GM23338 (cell line): Measurements from ENCODE around the gene LASP1NB.

Experiments used
- ATAC-seq: fragments of 200-7000 bp; cut with Tn5 transposase; 3 replicates; pipeline ENCODE4 v1.9.1; 2020
- DNase-seq: peaks from one replicate; pipeline ENCODE4 v3.0.0-alpha.2; 2015; ENCODE audit warnings: low spot score
- H2AFZ ChIP-seq: fragments of 200-600 bp; sonication (generic); 2 replicates; pipeline ENCODE4 v1.8.0; 2016; ENCODE audit warnings: antibody characterized with exemption, mild to moderate bottlenecking, moderate library complexity
- H3F3A ChIP-seq: fragments of 200-600 bp; sonication (generic); replicated peaks from 2 replicates; pipeline ENCODE4 v1.8.0; 2017; ENCODE audit warnings: antibody characterized with exemption, mixed run types, low read depth
- H3K27ac ChIP-seq: fragments of 200-600 bp; sonication (generic); 2 replicates; pipeline ENCODE4 v1.6.1; 2016; ENCODE audit warnings: low read depth
- H3K27me3 ChIP-seq: fragments of 200-600 bp; sonication (generic); 2 replicates; pipeline ENCODE4 v1.8.0; 2016; ENCODE audit warnings: mild to moderate bottlenecking, mixed run types, moderate library complexity; ENCODE audit not compliant: insufficient read depth
- H3K36me3 ChIP-seq: fragments of 200-600 bp; sonication (generic); 2 replicates; pipeline ENCODE4 v1.8.0; 2016; ENCODE audit warnings: mild to moderate bottlenecking; ENCODE audit not compliant: insufficient read depth
- H3K4me1 ChIP-seq: fragments of 200-600 bp; sonication (generic); 2 replicates; pipeline ENCODE4 v1.8.0; 2016; ENCODE audit warnings: mild to moderate bottlenecking, moderate library complexity; ENCODE audit not compliant: insufficient read depth
- H3K4me2 ChIP-seq: fragments of 200-600 bp; sonication (generic); 2 replicates; pipeline ENCODE4 v1.7.1; 2017; ENCODE audit warnings: mixed run types
- H3K4me3 ChIP-seq: fragments of 200-600 bp; sonication (generic); 2 replicates; pipeline ENCODE4 v1.6.1; 2016; ENCODE audit warnings: mixed run types
- H3K79me2 ChIP-seq: fragments of 200-600 bp; sonication (generic); replicated peaks from 2 replicates; pipeline ENCODE4 v1.8.0; 2017; ENCODE audit warnings: mild to moderate bottlenecking; ENCODE audit not compliant: insufficient read depth
- H3K9me2 ChIP-seq: fragments of 200-600 bp; sonication (generic); 2 replicates; pipeline ENCODE4 v1.8.0; 2017; ENCODE audit not compliant: insufficient read depth
- H4K20me1 ChIP-seq: fragments of 200-600 bp; sonication (generic); replicated peaks from 2 replicates; pipeline ENCODE4 v1.8.0; 2017; ENCODE audit warnings: mild to moderate bottlenecking; ENCODE audit not compliant: insufficient read depth
- H3K27ac Mint-ChIP-seq: 2 replicates; pipeline ENCODE4 v1.8.0; 2020; ENCODE audit warnings: inconsistent platforms, mild to moderate bottlenecking, moderate library complexity, mixed read lengths
- H3K27me3 Mint-ChIP-seq: 3 replicates; pipeline ENCODE4 v1.8.0; 2022; ENCODE audit warnings: low read depth, mild to moderate bottlenecking, moderate library complexity, mixed read lengths, inconsistent platforms; ENCODE audit not compliant: insufficient read depth, poor library complexity
- H3K36me3 Mint-ChIP-seq: 3 replicates; pipeline ENCODE4 v1.8.0; 2021; ENCODE audit warnings: low read depth, mild to moderate bottlenecking, inconsistent platforms, moderate library complexity, mixed read lengths
- H3K4me1 Mint-ChIP-seq: 3 replicates; pipeline ENCODE4 v1.8.0; 2020; ENCODE audit warnings: mild to moderate bottlenecking, inconsistent platforms, mixed read lengths
- H3K4me3 Mint-ChIP-seq: 3 replicates; pipeline ENCODE4 v1.8.0; 2021; ENCODE audit warnings: moderate library complexity, mild to moderate bottlenecking, inconsistent platforms, mixed read lengths
- H3K9me3 Mint-ChIP-seq: 3 replicates; pipeline ENCODE4 v1.8.0; 2020; ENCODE audit warnings: moderate library complexity, mild to moderate bottlenecking, inconsistent platforms, mixed read lengths
- CREB1 ChIP-seq: fragments of 250-450 bp; sonication (Bioruptor Pico); IDR thresholded peaks from 2 replicates; pipeline ENCODE4 v1.5.0; 2020; ENCODE audit warnings: low read depth, mild to moderate bottlenecking, moderate library complexity
- POLR2AphosphoS5 ChIP-seq: IDR thresholded peaks from 2 replicates; pipeline ENCODE4 v1.6.1; 2016; ENCODE audit warnings: antibody characterized with exemption, low read depth
- STAT1 ChIP-seq: IDR thresholded peaks from one replicate; pipeline ENCODE4 v1.6.1; 2016; ENCODE audit warnings: antibody characterized with exemption; ENCODE audit not compliant: unreplicated experiment
- ZNF114 ChIP-seq: fragments of 250-450 bp; sonication (Bioruptor Pico); IDR thresholded peaks from 2 replicates; pipeline ENCODE4 v1.5.0; 2020; ENCODE audit warnings: mild to moderate bottlenecking, moderate library complexity
- ZNF331 ChIP-seq: fragments of 250-450 bp; sonication (Bioruptor Pico); IDR thresholded peaks from 2 replicates; pipeline ENCODE4 v1.5.0; 2020; ENCODE audit warnings: low read depth, mild to moderate bottlenecking, moderate library complexity
- TF ChIP-seq, protein P1 (sequence below), 2 experiments: fragments of 200-600 bp in 1 of 2; sonication (generic) in 1 of 2; conservative IDR thresholded peaks; 2 replicates each; pipeline versions ENCODE4 v1.5.1 to v1.6.1; 2016 to 2017; ENCODE audit warnings: antibody characterized with exemption in 2 of 2, low read depth in 2 of 2, mild to moderate bottlenecking in 2 of 2, moderate library complexity in 1 of 2
- TF ChIP-seq, protein P2 (sequence below): IDR thresholded peaks from 2 replicates; pipeline ENCODE4 v1.6.1; 2016; ENCODE audit warnings: antibody characterized with exemption
- TF ChIP-seq, protein P3 (sequence below): fragments of 250-450 bp; sonication (Bioruptor Pico); IDR thresholded peaks from 2 replicates; pipeline ENCODE4 v1.5.0; 2020; ENCODE audit warnings: mild to moderate bottlenecking, moderate library complexity
- TF ChIP-seq, protein P4 (sequence below): IDR thresholded peaks from one replicate; pipeline ENCODE4 v1.6.1; 2018; ENCODE audit warnings: antibody characterized with exemption; ENCODE audit not compliant: unreplicated experiment

LASP1NB gene

DNA sequence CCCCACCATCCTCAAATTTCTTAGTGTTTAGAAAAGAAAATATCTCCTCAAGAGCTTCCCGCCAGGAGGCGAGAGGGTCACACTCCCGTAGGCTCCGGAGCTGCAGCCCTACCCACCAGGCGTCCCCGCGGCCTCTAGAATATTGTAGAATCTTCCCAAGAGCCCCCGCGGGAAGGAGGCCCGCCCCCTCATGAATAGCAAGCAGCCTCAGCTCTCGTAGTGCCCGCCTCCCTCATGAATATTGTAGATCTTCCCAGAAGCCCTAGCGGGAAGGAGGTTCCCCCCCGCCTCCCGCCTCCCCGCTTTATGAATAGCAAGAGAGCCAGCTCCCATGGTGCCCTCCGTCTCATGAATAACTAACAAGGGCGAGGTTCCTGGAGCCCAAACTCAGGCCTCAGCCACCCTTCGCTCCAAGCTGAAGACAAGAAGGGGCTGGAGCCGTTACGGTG lies 41.9 kb downstream of the LASP1NB start, which contains the start of gene FBXO47:
TSS of gene FBXO47 (minus strand) at position 114 of the 449 bp plus-strand sequence. CDS start 4,378 bp downstream, outside the sequence.
- peak within 1 kb of the TSS; percentile 64 for H3K4me2 ChIP-seq
- H3K79me2 ChIP-seq: no peaks in the 10 kb centered on the region
- H3F3A ChIP-seq: no peaks in the 10 kb centered on the region
- H3K4me3 Mint-ChIP-seq: peak within 1 kb of the TSS; percentile 63
- ATAC-seq (peak; percentile 97), DNase-seq (peak; percentile 100)
- peak within 1 kb of the TSS; percentile 67 for H2AFZ ChIP-seq
- no peaks in the 10 kb centered on the region for H3K9me2 ChIP-seq
- H4K20me1 ChIP-seq: no peaks in the 10 kb centered on the region
- peak within 1 kb of the TSS; percentile 38 for H3K4me3 ChIP-seq
- H3K9me3 Mint-ChIP-seq: no peaks in the 10 kb centered on the region; the same call in 2 of the 3 replicates
- peak within 1 kb of the TSS; percentile 53 for H3K27ac ChIP-seq
- H3K4me1 Mint-ChIP-seq: peaks cover 17% of the 10 kb centered on the region; the same call in 2 of the 3 replicates
- H3K4me1 ChIP-seq: peaks cover 16% of the 10 kb centered on the region
- no peaks in the 10 kb centered on the region for H3K27me3 ChIP-seq
- peaks cover 9% of the 10 kb centered on the region for H3K27me3 Mint-ChIP-seq
- TF ChIP-seq, protein P1, sequence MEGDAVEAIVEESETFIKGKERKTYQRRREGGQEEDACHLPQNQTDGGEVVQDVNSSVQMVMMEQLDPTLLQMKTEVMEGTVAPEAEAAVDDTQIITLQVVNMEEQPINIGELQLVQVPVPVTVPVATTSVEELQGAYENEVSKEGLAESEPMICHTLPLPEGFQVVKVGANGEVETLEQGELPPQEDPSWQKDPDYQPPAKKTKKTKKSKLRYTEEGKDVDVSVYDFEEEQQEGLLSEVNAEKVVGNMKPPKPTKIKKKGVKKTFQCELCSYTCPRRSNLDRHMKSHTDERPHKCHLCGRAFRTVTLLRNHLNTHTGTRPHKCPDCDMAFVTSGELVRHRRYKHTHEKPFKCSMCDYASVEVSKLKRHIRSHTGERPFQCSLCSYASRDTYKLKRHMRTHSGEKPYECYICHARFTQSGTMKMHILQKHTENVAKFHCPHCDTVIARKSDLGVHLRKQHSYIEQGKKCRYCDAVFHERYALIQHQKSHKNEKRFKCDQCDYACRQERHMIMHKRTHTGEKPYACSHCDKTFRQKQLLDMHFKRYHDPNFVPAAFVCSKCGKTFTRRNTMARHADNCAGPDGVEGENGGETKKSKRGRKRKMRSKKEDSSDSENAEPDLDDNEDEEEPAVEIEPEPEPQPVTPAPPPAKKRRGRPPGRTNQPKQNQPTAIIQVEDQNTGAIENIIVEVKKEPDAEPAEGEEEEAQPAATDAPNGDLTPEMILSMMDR (conservative IDR thresholded peaks at IDR 0.05; ENCODE audit: low read depth in 2 of 2): peak in 1 of 2 experiments; percentile 43; a peak in 3 of 4 replicates
- no peak for TF ChIP-seq CREB1 (CRISPR knock-in tag)
- TF ChIP-seq ZNF114 (CRISPR knock-in tag): no peak
- no peak for TF ChIP-seq ZNF331 (CRISPR knock-in tag)
- peak; percentile 88 for TF ChIP-seq POLR2AphosphoS5
- no peaks in the 10 kb centered on the region for H3K36me3 ChIP-seq
- H3K36me3 Mint-ChIP-seq: no peaks in the 10 kb centered on the region
- peak within 1 kb of the TSS; percentile 93 for H3K27ac Mint-ChIP-seq

DNA sequence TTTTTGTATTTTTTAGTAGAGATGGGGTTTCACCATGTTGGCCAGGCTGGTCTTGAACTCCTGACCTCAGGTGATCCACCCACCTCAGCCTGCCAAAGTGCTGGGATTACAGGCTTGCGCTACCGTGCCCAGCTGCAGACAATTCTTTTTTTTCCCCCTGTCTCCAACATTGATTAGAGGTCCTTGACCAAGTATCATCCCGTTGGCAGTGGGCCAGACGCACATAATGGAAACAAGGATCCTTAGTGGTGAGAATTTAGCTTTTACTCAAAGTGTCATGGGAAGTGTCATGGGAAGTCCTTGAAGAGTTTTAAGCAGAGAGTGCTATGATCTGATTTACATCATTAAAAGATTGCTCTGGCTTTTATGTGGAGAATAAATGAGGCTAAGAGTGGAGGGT lies 43.9 kb downstream of the LASP1NB start:
- H4K20me1 ChIP-seq: no peaks in the 10 kb centered on the region
- H3K4me1 ChIP-seq: peaks cover 21% of the 10 kb centered on the region
- H3K4me3 ChIP-seq: no peak overlapping the region
- no peak for ATAC-seq
- Mint-ChIP-seq H3K4me1 (peaks cover 21% of the 10 kb centered on the region; the same call in 2 of the 3 replicates), H3K4me3 (no peak overlapping the region; the same call in 2 of the 3 replicates), H3K27me3 (peaks cover 9% of the 10 kb centered on the region), H3K36me3 (no peaks in the 10 kb centered on the region), H3K27ac (no peak overlapping the region; the same call in 1 of the 2 replicates), H3K9me3 (no peaks in the 10 kb centered on the region; the same call in 2 of the 3 replicates)
- no peaks in the 10 kb centered on the region for H3K36me3 ChIP-seq
- H3K4me2 ChIP-seq: no peak overlapping the region
- no peaks in the 10 kb centered on the region for H3K9me2 ChIP-seq
- no peaks in the 10 kb centered on the region for H3K27me3 ChIP-seq
- H3K79me2 ChIP-seq: no peaks in the 10 kb centered on the region
- H3K27ac ChIP-seq: no peak overlapping the region
- no peaks in the 10 kb centered on the region for H3F3A ChIP-seq
- no peak for DNase-seq
- H2AFZ ChIP-seq: peak overlapping the region; percentile 35; the same call in 1 of the 2 replicates
- TF ChIP-seq ZNF331 (CRISPR knock-in tag) (no peak), STAT1 (no peak)
- TF ChIP-seq, protein P2, sequence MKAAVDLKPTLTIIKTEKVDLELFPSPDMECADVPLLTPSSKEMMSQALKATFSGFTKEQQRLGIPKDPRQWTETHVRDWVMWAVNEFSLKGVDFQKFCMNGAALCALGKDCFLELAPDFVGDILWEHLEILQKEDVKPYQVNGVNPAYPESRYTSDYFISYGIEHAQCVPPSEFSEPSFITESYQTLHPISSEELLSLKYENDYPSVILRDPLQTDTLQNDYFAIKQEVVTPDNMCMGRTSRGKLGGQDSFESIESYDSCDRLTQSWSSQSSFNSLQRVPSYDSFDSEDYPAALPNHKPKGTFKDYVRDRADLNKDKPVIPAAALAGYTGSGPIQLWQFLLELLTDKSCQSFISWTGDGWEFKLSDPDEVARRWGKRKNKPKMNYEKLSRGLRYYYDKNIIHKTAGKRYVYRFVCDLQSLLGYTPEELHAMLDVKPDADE: no peak
- TF ChIP-seq, protein P3, sequence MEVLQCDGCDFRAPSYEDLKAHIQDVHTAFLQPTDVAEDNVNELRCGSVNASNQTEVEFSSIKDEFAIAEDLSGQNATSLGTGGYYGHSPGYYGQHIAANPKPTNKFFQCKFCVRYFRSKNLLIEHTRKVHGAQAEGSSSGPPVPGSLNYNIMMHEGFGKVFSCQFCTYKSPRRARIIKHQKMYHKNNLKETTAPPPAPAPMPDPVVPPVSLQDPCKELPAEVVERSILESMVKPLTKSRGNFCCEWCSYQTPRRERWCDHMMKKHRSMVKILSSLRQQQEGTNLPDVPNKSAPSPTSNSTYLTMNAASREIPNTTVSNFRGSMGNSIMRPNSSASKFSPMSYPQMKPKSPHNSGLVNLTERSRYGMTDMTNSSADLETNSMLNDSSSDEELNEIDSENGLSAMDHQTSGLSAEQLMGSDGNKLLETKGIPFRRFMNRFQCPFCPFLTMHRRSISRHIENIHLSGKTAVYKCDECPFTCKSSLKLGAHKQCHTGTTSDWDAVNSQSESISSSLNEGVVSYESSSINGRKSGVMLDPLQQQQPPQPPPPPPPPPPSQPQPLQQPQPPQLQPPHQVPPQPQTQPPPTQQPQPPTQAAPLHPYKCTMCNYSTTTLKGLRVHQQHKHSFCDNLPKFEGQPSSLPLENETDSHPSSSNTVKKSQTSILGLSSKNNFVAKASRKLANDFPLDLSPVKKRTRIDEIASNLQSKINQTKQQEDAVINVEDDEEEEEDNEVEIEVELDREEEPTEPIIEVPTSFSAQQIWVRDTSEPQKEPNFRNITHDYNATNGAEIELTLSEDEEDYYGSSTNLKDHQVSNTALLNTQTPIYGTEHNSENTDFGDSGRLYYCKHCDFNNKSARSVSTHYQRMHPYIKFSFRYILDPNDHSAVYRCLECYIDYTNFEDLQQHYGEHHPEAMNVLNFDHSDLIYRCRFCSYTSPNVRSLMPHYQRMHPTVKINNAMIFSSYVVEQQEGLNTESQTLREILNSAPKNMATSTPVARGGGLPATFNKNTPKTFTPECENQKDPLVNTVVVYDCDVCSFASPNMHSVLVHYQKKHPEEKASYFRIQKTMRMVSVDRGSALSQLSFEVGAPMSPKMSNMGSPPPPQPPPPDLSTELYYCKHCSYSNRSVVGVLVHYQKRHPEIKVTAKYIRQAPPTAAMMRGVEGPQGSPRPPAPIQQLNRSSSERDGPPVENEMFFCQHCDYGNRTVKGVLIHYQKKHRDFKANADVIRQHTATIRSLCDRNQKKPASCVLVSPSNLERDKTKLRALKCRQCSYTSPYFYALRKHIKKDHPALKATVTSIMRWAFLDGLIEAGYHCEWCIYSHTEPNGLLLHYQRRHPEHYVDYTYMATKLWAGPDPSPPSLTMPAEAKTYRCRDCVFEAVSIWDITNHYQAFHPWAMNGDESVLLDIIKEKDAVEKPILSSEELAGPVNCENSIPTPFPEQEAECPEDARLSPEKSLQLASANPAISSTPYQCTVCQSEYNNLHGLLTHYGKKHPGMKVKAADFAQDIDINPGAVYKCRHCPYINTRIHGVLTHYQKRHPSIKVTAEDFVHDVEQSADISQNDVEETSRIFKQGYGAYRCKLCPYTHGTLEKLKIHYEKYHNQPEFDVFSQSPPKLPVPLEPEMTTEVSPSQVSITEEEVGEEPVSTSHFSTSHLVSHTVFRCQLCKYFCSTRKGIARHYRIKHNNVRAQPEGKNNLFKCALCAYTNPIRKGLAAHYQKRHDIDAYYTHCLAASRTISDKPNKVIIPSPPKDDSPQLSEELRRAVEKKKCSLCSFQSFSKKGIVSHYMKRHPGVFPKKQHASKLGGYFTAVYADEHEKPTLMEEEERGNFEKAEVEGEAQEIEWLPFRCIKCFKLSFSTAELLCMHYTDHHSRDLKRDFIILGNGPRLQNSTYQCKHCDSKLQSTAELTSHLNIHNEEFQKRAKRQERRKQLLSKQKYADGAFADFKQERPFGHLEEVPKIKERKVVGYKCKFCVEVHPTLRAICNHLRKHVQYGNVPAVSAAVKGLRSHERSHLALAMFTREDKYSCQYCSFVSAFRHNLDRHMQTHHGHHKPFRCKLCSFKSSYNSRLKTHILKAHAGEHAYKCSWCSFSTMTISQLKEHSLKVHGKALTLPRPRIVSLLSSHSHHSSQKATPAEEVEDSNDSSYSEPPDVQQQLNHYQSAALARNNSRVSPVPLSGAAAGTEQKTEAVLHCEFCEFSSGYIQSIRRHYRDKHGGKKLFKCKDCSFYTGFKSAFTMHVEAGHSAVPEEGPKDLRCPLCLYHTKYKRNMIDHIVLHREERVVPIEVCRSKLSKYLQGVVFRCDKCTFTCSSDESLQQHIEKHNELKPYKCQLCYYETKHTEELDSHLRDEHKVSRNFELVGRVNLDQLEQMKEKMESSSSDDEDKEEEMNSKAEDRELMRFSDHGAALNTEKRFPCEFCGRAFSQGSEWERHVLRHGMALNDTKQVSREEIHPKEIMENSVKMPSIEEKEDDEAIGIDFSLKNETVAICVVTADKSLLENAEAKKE: no peak
- TF ChIP-seq, protein P4, sequence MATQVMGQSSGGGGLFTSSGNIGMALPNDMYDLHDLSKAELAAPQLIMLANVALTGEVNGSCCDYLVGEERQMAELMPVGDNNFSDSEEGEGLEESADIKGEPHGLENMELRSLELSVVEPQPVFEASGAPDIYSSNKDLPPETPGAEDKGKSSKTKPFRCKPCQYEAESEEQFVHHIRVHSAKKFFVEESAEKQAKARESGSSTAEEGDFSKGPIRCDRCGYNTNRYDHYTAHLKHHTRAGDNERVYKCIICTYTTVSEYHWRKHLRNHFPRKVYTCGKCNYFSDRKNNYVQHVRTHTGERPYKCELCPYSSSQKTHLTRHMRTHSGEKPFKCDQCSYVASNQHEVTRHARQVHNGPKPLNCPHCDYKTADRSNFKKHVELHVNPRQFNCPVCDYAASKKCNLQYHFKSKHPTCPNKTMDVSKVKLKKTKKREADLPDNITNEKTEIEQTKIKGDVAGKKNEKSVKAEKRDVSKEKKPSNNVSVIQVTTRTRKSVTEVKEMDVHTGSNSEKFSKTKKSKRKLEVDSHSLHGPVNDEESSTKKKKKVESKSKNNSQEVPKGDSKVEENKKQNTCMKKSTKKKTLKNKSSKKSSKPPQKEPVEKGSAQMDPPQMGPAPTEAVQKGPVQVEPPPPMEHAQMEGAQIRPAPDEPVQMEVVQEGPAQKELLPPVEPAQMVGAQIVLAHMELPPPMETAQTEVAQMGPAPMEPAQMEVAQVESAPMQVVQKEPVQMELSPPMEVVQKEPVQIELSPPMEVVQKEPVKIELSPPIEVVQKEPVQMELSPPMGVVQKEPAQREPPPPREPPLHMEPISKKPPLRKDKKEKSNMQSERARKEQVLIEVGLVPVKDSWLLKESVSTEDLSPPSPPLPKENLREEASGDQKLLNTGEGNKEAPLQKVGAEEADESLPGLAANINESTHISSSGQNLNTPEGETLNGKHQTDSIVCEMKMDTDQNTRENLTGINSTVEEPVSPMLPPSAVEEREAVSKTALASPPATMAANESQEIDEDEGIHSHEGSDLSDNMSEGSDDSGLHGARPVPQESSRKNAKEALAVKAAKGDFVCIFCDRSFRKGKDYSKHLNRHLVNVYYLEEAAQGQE: no peak
